Gastrocnemius medialis (tissue), 4 donors: ENCODE data around the gene ACTR3. TPM values are rescaled to one million over a fixed set of nuclear protein-coding genes. Genes with fewer than 3 reads are reported as not detected.

Experiments
- ATAC-seq, 2 donors: fragments of 150-250 bp; one replicate each; pipeline ENCODE4 v1.9.1; 2016
- DNase-seq, 2 donors: peaks; one replicate each; pipeline ENCODE4 v3.0.0-alpha.2; 2019
- H3K27ac ChIP-seq, 4 donors: fragments of 200-600 bp; sonication (generic); 1 replicate in 1 of 4; 2 replicates in 3 of 4; pipeline ENCODE4 v1.5.1; 2016 to 2018; ENCODE audit warnings: mild to moderate bottlenecking in 2 of 4, moderate library complexity in 1 of 4
- H3K27me3 ChIP-seq, 3 donors: fragments of 200-600 bp; sonication (generic) in 2 of 3; 1 replicate in 1 of 3; 2 replicates in 2 of 3; pipeline versions ENCODE4 v1.5.1 to v1.6.0; 2016 to 2019; ENCODE audit warnings: mild to moderate bottlenecking in 1 of 3, moderate library complexity in 1 of 3
- H3K36me3 ChIP-seq, 2 donors: fragments of 200-600 bp; sonication (generic) in 1 of 2; one replicate each; pipeline ENCODE4 v1.5.1; 2017 to 2018
- H3K4me1 ChIP-seq, 2 donors: fragments of 200-600 bp; sonication (generic) in 1 of 2; one replicate each; pipeline ENCODE4 v1.5.1; 2016 to 2017; ENCODE audit warnings: mild to moderate bottlenecking in 2 of 2
- H3K4me3 ChIP-seq, 4 donors: fragments of 200-600 bp; sonication (generic) in 3 of 4; 1 replicate in 1 of 4; 2 replicates in 3 of 4; pipeline ENCODE4 v1.5.1; 2016 to 2019; ENCODE audit warnings: mild to moderate bottlenecking in 2 of 4
- H3K9me3 ChIP-seq, 3 donors: fragments of 200-600 bp; sonication (generic) in 2 of 3; 1 replicate in 1 of 3; 2 replicates in 2 of 3; pipeline ENCODE4 v1.5.1; 2016 to 2019
- CTCF ChIP-seq, 5 experiments: fragments of 450-650 bp in 3 of 5; fragments of 200-600 bp in 2 of 5; sonication (generic) in 2 of 5; IDR thresholded peaks in 4 of 5; conservative IDR thresholded peaks in 1 of 5; 1 replicate in 4 of 5; 2 replicates in 1 of 5; pipeline ENCODE4 v1.5.1; 2016 to 2019; ENCODE audit warnings: antibody characterized with exemption in 5 of 5, mild to moderate bottlenecking in 3 of 5, moderate library complexity in 3 of 5
- POLR2A ChIP-seq, 2 donors: fragments of 450-650 bp; IDR thresholded peaks; one replicate each; pipeline ENCODE4 v1.6.1; 2017; ENCODE audit warnings: antibody characterized with exemption in 2 of 2, mild to moderate bottlenecking in 2 of 2, moderate library complexity in 2 of 2
- in situ Hi-C, 4 donors: fragments of 200-750 bp; cut with MboI; loops; one replicate each; pipeline versions ENCODE4 v1.15.0 to v1.8.0; 2017; ENCODE audit warnings: low sequenced_read_pairs in 4 of 4
- intact Hi-C: fragments of 100-400 bp; cut with DNase I; formaldehyde crosslinking; loops from one replicate; pipeline ENCODE4 v1.15.1; 2023; ENCODE audit warnings: low total_unique reads
- total RNA-seq, 4 donors: library from RNA; depleted of rRNA; stranded (reverse); fragments of >200 nt; gene quantifications; one replicate each; pipeline versions ENCODE4 v1.1.0 to v1.2.3, GENCODE V29; 2016

Gene ACTR3
- total RNA-seq, 4 donors from 2014 or later = 39.3 to 75.0 (median 56.6) TPM

- TF ChIP-seq POLR2A (IDR thresholded peaks at IDR 0.05) (no peak), CTCF (IDR thresholded peaks at IDR 0.05 in 4 of 5, conservative IDR thresholded peaks at IDR 0.05 in 1 of 5) (no peak)
- no peak overlapping the region for H3K27ac ChIP-seq
- intact Hi-C loops (loop anchor here (10.0 kb wide), 1 partner anchor 581 kb away; no protein-coding TSS in a partner anchor), in situ Hi-C loops (loop anchor here in 1 of 4 donors (10.0 kb wide), 1 partner anchor 581 kb away; no protein-coding TSS in a partner anchor)
- no peaks in the 10 kb centered on the region for H3K4me1 ChIP-seq
- DNase-seq (no peak), ATAC-seq (no peak)
- H3K27me3 ChIP-seq = no peaks in the 10 kb centered on the region
- peaks cover 0 to 5% of the 10 kb centered on the region in 2 donors for H3K36me3 ChIP-seq
- no peaks in the 10 kb centered on the region for H3K9me3 ChIP-seq
- no peak overlapping the region for H3K4me3 ChIP-seq
These were observed 83.9 kb downstream of the ACTR3 start for GRCh38 chr2:113973810-113974209.

GRCh38 chr2:113974727-113975126, 84.8 kb downstream of the ACTR3 start:
- Histone ChIP-seq H3K27ac (no peak overlapping the region), H3K36me3 (peaks cover 0 to 5% of the 10 kb centered on the region in 2 donors), H3K4me3 (no peak overlapping the region), H3K4me1 (no peaks in the 10 kb centered on the region), H3K27me3 (no peaks in the 10 kb centered on the region), H3K9me3 (no peaks in the 10 kb centered on the region)
- ATAC-seq = no peak
- intact Hi-C loops (loop anchor here (10.0 kb wide), 1 partner anchor 580 kb away; no protein-coding TSS in a partner anchor), in situ Hi-C loops (loop anchor here in 1 of 4 donors (10.0 kb wide), 1 partner anchor 580 kb away; no protein-coding TSS in a partner anchor)
- no peak for DNase-seq
- TF ChIP-seq CTCF (IDR thresholded peaks at IDR 0.05 in 4 of 5, conservative IDR thresholded peaks at IDR 0.05 in 1 of 5) = no peak
- no peak for TF ChIP-seq POLR2A (IDR thresholded peaks at IDR 0.05)

GRCh38 chr2:113976277-113976928, 86.5 kb downstream of the ACTR3 start:
- no peaks in the 10 kb centered on the region for H3K9me3 ChIP-seq
- in situ Hi-C loops = loop anchor here in 1 of 4 donors (10.0 kb wide), 1 partner anchor 578 kb away; no protein-coding TSS in a partner anchor
- H3K27me3 ChIP-seq = no peaks in the 10 kb centered on the region
- ATAC-seq = no peak
- H3K36me3 ChIP-seq = no peaks in the 10 kb centered on the region
- H3K27ac ChIP-seq = no peak overlapping the region
- H3K4me3 ChIP-seq = no peak overlapping the region
- no peak for DNase-seq
- intact Hi-C loops = loop anchor here (10.0 kb wide), 1 partner anchor 578 kb away; no protein-coding TSS in a partner anchor
- H3K4me1 ChIP-seq = no peaks in the 10 kb centered on the region
- TF ChIP-seq POLR2A (IDR thresholded peaks at IDR 0.05) (no peak), CTCF (IDR thresholded peaks at IDR 0.05 in 4 of 5, conservative IDR thresholded peaks at IDR 0.05 in 1 of 5) (no peak)

- TF ChIP-seq POLR2A (IDR thresholded peaks at IDR 0.05) (no peak), CTCF (IDR thresholded peaks at IDR 0.05 in 4 of 5, conservative IDR thresholded peaks at IDR 0.05 in 1 of 5) (no peak)
- intact Hi-C loops = loop anchor here (10.0 kb wide), 1 partner anchor 578 kb away; no protein-coding TSS in a partner anchor
- no peak for ATAC-seq
These were observed 87.3 kb downstream of the ACTR3 start for GRCh38 chr2:113977060-113977659.

More at GRCh38 chr2:113977060-113977659, 87.3 kb downstream of the ACTR3 start:
- in situ Hi-C loops = loop anchor here in 1 of 4 donors (10.0 kb wide), 1 partner anchor 578 kb away; no protein-coding TSS in a partner anchor
- H3K27me3 ChIP-seq = no peaks in the 10 kb centered on the region
- H3K27ac ChIP-seq = no peak overlapping the region
- no peak for DNase-seq
- H3K4me1 ChIP-seq = no peaks in the 10 kb centered on the region
- H3K36me3 ChIP-seq = no peaks in the 10 kb centered on the region
- no peak overlapping the region for H3K4me3 ChIP-seq
- H3K9me3 ChIP-seq = no peaks in the 10 kb centered on the region
